H1 (cell line): Measurements from ENCODE around the gene DIP2C. TPM values are rescaled to one million over a fixed set of nuclear protein-coding genes. Genes with fewer than 3 reads are reported as not detected.

Experiments
- GTF2F1 ChIP-seq: IDR thresholded peaks from 2 replicates; pipeline ENCODE4 v1.6.1; 2012; ENCODE audit warnings: low read depth, low read length, improper control_type of control experiment, borderline replicate concordance
- polyA plus RNA-seq, 7 experiments: library from polyadenylated mRNA; depleted of rRNA in 3 of 7; stranded (reverse) in 5 of 7; unstranded in 2 of 7; fragments of >200 nt in 5 of 7; fragments of 200-250 nt in 2 of 7; gene quantifications; 1 replicate in 5 of 7; 2 replicates in 1 of 7; 4 replicates in 1 of 7; pipeline versions ENCODE4 v1.2.1 to v1.2.3, GENCODE V29; 2011 to 2013; ENCODE audit warnings: missing spikeins in 2 of 7, mixed read lengths in 2 of 7
- total RNA-seq: library from RNA; stranded (reverse); fragmentation: NEBNext Ultra II Directional; extraction: Animal tissue kit (Norgen Biotek cat#: 25700); gene quantifications from 2 replicates; pipeline ENCODE4 v1.2.1, GENCODE V29; 2021

The DIP2C gene
- total and polyA plus RNA-seq, 2 of the 8 experiments (the other 6 are each of a cell fraction or from before 2014, with no cell fraction given): 3.8 to 9.3 TPM

DNA sequence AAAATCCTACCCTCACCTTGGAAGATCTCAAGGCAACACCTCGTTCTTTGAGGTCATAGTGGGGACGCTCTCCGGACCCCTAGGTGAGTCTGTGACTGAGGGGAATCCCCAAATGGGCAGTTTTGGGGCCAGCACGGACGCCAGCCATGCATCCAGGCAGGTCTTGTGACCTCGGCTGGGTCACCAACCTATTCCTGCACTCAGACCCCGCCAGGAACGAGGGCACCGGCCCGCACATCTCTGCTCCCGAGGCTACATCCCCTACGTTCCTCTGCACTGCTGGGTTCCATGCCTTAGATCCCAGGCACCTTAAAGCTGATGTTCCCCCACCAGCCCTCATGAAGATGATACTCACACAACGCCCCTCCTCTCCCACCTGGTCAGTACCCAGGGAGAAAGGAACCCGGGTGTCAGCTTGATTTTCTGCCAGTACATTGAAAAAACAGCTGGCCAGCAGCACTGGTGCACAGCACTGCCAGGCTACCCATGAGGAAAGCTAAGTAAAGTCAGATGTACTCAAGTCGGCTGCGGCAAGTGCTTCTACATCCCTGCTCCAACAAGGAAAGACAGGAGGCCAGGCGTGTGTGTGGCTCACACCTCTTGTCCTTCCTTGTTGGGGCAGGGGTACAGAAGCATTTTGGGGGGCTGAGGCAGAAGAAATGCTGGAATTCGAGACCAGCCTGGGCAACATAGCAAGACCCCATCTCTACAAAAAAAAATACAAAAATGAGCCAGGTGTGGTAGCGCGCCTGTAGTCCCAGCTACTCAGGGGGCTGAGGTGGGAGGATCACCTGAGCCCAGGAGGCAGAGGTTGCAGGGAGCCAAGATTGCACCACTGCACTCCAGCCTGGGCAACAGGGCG, 48.1 kb downstream of the DIP2C start (continued):
- no peak for TF ChIP-seq GTF2F1
